Measurements from ENCODE around the gene ADAP2.

The ADAP2 gene

GRCh38 chr17:31003225-31003866, 81.6 kb downstream of the ADAP2 start:
- Histone ChIP-seq H3K4me3 (ENCODE audit: low read depth, low read length) (no peak overlapping the region), H3K4me1 (ENCODE audit: control insufficient read depth, insufficient read depth, low read length) (peaks cover 7% of the 10 kb centered on the region), H3K27ac (ENCODE audit: extremely low read depth, low read depth, low read length) (no peak overlapping the region), H3K9me3 (ENCODE audit: control insufficient read depth, insufficient read depth, low read depth, low read length) (no peaks in the 10 kb centered on the region), H3K36me3 (ENCODE audit: control insufficient read depth in 2 of 2, insufficient read depth in 1 of 2, low read length in 2 of 2) (peaks cover 4 to 20% of the 10 kb centered on the region in 2 experiments; a peak in 2 of 3 replicates)
- CTCF ChIA-PET, result interaction anchor here (1.1 kb wide), 1 partner anchor 204 kb away, joined by 3 read pairs; no protein-coding TSS in a partner anchor
- POLR2A ChIA-PET, result no interaction called here
- TF ChIP-seq ZBTB48 (tag by site-specific recombination; IDR thresholded peaks at IDR 0.05) (no peak), ZBTB17 (tag by site-specific recombination; IDR thresholded peaks at IDR 0.05) (no peak), YY1 (tag by site-specific recombination; IDR thresholded peaks at IDR 0.05) (no peak), ZNF624 (tag by site-specific recombination; IDR thresholded peaks at IDR 0.05) (no peak), ZNF362 (tag by site-specific recombination; IDR thresholded peaks at IDR 0.05) (no peak), ZNF692 (tag by site-specific recombination; IDR thresholded peaks at IDR 0.05) (no peak), YY2 (tag by site-specific recombination; IDR thresholded peaks at IDR 0.05) (no peak), ATF2 (tag by site-specific recombination; IDR thresholded peaks at IDR 0.05; ENCODE audit: low read depth) (no peak), ZNF560 (tag by site-specific recombination; IDR thresholded peaks at IDR 0.05; ENCODE audit: borderline replicate concordance) (0 out of 2 replicates have a peak, but pooled peaks have one; percentile 30), ZNF664 (tag by site-specific recombination; IDR thresholded peaks at IDR 0.05) (0 out of 2 replicates have a peak, but pooled peaks have one; percentile 10), ZNF112 (tag by site-specific recombination; IDR thresholded peaks at IDR 0.05) (no peak), ZNF169 (tag by site-specific recombination; IDR thresholded peaks at IDR 0.05) (no peak), ZNF280C (tag by site-specific recombination; IDR thresholded peaks at IDR 0.05) (no peak), HIC1 (tag by site-specific recombination; IDR thresholded peaks at IDR 0.05) (no peak), FEZF1 (tag by site-specific recombination; IDR thresholded peaks at IDR 0.05) (no peak), ZNF501 (tag by site-specific recombination; IDR thresholded peaks at IDR 0.05) (no peak), ZNF660 (tag by site-specific recombination; IDR thresholded peaks at IDR 0.05) (no peak), ZNF426 (tag by site-specific recombination; IDR thresholded peaks at IDR 0.05) (peak; percentile 73), ZNF37A (tag by site-specific recombination; IDR thresholded peaks at IDR 0.05) (no peak), ZNF366 (tag by site-specific recombination; conservative IDR thresholded peaks at IDR 0.05) (no peak), ZNF473 (tag by site-specific recombination; IDR thresholded peaks at IDR 0.05) (no peak), ZNF311 (tag by site-specific recombination; IDR thresholded peaks at IDR 0.05; ENCODE audit: borderline replicate concordance) (no peak), ZNF792 (tag by site-specific recombination; IDR thresholded peaks at IDR 0.05) (no peak), ZNF830 (tag by site-specific recombination; IDR thresholded peaks at IDR 0.05; ENCODE audit: low read depth) (no peak), ZNF266 (tag by site-specific recombination; IDR thresholded peaks at IDR 0.05; ENCODE audit: low read depth) (peak; percentile 49; the same call in 1 of the 2 replicates), ZBTB11 (tag by site-specific recombination; conservative IDR thresholded peaks at IDR 0.05; ENCODE audit: low read depth) (peak; percentile 55; the same call in 1 of the 2 replicates), ZNF140 (tag by site-specific recombination; IDR thresholded peaks at IDR 0.05) (peak; percentile 29; the same call in 1 of the 2 replicates)
